HG02852 (cell line): ENCODE measurements around the gene RNASE7.

Source experiments
- ATAC-seq: cut with Tn5 transposase; IDR thresholded peaks from one replicate; pipeline ENCODE4 v1.9.1; 2021; ENCODE audit warnings: mild to moderate bottlenecking, moderate library complexity; ENCODE audit not compliant: unreplicated experiment

The RNASE7 gene

DNA sequence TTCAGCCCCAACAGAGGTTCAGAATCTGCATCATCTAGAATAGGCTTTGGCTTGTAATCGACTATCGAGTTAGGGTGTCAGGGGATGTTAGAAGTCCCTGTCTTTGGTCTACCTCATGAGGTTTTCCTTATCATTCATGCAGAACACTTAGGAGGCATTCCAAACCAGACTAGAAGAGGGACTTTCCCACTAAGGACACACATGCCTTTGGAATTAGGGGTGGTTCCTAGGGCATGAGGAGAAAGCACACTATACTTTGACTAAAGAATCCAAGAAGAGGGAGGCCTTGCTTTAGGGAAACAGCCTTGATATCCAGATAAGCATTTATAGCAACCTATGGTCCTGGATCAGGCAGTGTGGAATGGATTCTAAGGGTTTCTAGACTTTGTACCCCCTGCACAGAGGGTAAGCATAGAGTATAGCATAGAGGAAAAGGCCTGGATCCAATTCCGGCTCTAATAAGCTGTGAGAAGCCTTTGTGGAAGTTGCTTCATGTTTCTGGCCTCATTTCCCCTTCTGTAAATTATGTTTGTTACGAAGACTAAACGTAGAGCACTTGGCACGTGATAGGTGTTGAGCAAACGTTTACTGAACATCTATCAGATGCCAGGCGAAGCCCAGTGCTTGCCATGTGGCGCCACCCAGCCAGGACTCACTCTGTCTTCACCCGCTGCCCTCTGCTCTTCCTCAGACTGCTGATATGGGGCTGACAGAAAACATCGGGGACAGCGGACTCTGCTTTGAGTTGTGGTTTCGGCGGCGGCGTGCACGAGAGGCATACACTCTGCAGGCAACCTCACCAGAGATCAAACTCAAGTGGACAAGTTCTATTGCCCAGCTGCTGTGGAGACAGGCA is 43.1 kb downstream of the RNASE7 start:
- ATAC-seq: no peak

DNA sequence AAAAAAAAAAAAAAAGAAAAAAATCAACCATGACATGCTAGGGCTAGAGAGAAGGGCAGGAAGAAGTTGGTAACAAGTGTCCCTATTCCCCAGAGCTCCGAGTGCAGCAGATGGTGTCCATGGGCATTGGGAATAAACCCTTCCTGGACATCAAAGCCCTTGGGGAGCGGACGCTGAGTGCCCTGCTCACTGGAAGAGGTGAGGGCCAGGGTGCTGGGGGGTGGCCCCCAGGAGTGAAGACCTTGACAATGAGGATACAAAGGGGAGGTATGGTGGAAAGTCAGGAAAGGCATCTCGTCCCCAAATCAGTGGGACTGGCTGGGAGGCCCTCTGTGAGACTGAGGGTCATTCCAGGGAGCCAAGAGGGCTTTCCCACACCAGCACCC is 44.7 kb downstream of the RNASE7 start:
- ATAC-seq: no peak

DNA sequence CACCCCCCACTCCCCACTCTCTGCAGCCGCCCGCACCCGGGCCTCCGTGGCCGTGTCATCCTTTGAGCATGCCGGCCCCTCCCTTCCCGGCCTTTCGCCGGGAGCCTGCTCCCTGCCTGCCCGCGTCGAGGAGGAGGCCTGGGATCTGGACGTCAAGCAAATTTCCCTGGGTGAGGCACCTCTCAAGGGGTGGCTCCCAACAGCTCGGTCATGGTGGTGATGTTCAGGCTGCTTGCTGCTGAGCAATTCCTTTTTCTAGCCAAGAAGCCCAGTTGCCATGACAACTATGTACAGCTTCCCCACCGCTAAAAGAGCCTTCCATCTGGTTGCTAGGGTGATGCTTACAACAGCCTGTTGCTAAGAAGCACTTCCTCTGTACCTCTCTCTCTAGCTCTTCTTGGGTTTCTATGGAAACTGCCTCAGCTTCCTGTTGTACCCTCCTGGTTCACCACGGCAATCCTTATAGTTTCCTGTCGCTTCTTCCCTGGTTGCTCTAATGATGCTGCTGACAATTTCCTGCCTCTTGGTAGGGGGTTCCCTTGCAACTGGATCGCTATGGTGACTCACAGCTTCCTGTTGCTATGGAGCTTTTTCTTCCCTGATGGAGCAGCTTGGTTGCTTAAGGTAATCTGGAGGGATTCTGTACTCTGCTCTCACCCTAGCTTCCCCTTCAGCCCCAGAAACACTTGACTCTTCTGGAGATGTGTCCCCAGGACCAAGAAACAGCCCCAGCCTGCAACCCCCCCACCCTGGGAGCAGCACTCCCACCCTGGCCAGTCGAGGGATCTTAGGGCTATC is 45.3 kb downstream of the RNASE7 start:
- ATAC-seq: peak; percentile 54

DNA sequence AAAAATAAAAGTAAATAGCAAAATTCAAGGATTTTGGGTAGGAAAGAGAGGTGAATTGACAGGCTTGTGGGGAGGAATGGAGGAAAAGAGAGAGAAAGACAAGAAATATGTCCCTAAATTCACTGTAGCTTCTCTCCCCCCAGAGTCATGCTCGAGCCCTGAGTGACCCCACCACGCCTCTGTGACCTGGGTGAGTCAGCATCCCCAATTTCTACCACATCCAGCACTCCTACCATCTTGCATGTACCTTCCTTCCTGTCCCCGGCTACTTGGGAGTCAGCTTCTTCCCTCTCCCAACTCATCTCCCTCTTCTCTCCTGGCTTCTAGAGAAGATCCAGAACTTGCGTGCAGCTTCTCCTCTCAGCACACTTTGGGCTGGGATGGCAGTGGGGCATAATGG is 46.5 kb downstream of the RNASE7 start:
- ATAC-seq: no peak

DNA sequence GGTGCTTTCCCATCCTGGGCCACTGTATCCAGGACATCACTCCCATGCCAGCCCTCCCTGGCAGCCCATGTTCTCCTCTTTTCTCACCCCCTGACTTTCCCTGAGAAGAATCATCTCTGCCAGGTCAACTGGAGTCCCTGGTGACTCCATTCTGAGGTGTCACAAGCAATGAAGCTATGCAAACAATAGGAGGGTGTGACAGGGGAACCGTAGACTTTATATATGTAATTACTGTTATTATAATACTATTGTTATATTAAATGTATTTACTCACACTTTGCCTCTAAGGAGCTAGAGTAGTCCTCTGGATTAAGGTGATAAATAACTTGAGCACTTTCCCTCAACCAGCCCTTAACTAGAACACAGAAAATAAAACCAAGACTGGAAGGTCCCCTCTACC is 47.1 kb downstream of the RNASE7 start:
- no peak for ATAC-seq

DNA sequence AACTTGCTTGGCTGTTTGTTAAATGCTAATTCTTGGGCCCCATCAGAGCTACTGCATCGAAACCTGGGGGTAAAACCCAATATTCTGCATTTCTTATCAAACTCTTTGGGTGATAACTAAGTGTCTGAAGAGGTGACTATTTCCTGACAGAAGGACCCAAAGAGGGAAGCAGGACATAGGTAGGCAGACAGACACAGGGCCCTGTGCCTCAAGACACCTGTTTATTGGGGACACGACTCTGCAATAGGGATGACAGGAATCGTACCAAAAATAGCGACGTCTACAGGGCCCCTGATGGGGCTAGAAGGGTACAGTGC is 47.7 kb downstream of the RNASE7 start:
- ATAC-seq: no peak

DNA sequence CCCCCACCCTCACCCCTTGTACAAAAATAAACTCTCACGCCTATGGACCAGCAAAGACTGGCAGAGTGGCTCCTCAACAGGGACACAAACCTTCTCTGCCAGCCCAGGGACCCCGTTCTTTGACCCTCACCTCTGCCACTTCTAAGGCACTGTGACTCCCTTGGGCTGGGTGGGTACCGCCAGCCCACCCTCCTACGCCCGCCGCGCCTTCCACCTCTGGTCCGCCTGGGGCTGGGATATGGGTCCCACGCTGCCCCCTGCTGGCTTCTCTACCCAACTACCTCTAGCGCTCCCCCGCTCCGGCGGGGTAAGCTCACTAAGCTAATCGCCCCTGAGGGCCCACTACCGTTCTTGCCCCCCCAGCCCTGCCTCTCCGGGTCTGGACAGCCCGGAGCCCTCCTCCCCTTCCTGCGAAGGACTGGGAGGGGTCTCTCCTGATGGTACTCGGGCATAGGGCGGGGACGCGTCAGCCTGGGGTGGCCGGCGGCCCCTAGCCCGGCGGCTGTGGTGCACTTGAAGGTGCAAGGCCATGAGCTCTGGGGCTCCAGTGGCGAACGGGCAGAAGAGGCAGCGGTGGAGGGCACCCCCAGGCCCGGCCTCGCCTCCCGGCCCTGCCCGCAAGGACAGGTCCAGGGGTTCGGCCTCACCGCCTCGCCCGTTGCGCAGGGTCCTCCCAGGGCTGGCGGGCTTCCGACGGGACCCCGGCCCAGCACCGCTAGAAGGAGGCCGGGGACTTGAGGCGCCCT is 48.2 kb downstream of the RNASE7 start:
- ATAC-seq: no peak

DNA sequence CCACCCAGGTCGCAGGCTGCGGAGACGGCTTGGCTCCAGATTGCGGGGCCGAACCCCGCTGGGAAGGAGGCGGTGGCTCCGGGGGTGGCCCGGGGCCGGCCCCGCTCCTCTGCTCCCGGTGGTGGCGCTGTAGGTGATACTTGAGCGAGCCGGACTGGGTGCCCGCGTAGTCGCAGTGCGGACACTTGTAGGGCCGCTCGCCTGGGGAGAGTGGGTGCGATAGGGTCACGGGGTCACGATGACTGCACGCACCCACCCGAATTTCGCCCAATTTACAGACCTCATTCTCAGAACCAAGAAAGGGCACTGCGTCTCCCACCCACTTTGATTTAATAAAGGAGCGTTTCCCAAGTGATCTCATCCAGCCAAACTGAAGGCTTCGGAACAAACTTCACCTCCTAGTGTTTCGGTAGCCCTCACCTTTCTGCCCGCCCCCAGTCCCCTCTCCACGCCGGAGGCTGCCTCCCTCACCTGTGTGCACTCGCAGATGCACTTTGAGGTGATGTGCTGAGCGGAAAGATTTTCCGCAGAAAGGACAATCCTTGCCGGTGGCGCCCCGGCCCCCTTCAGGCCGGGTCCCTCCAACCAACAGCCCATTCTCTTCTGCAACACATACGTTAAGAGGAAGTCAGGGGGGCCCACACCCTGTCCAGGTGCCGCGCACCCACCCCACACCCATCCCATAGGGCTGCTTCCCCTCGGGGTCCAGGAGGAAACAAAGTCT is 48.9 kb downstream of the RNASE7 start:
- ATAC-seq: no peak

DNA sequence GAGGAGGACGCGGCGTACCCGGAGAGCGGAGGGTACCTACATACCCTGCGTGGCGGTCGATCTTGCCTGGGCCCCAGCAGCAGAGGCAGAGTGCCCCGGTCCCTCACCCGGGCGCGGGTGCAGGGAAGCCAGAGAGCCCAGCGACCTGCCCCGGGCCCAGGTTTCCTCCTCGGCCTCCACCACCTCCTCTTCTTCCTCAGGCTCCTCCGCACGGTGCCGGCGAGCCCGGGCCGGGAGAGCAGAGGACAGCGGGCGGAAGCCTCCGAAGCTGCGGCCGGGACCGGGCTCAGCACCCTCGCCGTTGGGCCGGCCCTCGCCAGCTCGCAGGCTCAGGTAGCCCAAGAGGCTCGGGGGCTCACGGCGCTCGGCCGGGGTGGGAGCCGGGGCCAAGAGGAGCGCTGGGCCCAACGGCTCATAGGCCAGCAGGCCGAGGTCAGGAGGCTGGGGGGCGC is 49.7 kb downstream of the RNASE7 start:
- no peak for ATAC-seq

DNA sequence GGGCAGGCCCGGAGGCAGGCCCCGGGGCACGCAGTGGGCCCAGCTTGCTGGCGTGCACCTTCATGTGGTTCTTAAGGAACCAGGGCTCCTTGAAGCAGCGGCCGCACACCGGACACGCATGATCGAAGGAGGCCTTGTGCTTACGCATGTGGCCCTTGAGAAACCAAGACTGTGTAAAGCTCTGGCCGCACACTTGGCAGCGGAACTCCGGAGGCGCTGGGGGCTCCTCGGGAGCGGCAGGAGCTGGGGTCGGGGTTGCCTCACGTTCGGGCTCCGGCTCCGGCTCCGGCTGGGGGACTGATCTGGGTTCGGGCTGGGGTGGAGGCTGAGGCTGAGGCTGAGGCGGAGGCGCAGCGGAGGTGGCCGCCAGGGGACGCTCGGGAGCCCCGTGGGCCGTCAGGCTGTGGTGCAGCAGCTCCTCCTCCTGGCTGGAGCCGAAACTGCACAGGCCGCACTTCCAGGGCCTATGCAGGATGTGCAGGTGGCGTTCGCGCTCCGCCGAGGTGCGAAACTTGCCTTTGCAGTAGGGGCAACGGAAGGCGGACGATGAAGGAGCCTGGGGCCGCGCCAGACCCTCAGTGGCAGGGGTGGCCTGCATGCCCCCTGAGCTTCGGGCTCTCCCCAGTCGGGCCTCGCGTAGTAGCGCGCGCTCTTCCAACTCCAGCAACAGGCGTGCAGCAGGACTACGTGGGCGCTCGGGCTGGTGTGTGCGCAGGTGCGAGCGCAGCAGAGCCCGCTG is 50.3 kb downstream of the RNASE7 start:
- peak; percentile 81 for ATAC-seq

DNA sequence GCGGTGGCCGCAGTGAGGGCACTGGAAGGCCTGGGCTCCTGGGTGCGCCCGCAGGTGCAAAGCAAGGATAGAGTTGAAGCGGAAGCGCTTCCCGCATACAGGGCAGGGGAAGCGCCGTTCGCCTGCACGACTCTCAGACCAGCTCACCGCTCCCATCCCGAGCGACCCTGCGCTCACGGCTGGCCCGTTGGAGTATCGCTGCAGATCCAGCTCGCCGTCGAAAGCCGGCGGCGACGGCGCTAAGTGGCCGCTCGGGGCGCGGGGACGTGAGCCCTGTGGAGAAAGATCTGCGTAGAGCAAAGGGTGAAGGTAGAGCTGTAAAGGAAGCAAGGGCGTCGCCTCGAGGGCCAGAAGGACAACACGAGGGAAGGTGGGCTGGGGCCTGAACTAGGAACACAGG is 50.9 kb downstream of the RNASE7 start:
- ATAC-seq: no peak
